HG02759 (cell line): Measurements from ENCODE around the gene DGCR8.

ENCODE experiments used
- ATAC-seq: cut with Tn5 transposase; IDR thresholded peaks from one replicate; pipeline ENCODE4 v1.9.1; 2021; ENCODE audit warnings: mild to moderate bottlenecking, moderate library complexity; ENCODE audit not compliant: unreplicated experiment

The DGCR8 gene

GRCh38 chr22:20089226-20089976 lies 9.4 kb downstream of the DGCR8 start:
- no peak for ATAC-seq

- ATAC-seq: no peak
These were observed 10.1 kb downstream of the DGCR8 start for GRCh38 chr22:20089977-20090729.

- ATAC-seq: no peak
These were observed 10.7 kb downstream of the DGCR8 start for GRCh38 chr22:20090730-20091240.

- ATAC-seq: no peak
These were observed 11.8 kb downstream of the DGCR8 start for GRCh38 chr22:20091690-20092476.

GRCh38 chr22:20092477-20092854 lies 12.4 kb downstream of the DGCR8 start:
- ATAC-seq: no peak

GRCh38 chr22:20093418-20094196 lies 13.6 kb downstream of the DGCR8 start:
- no peak for ATAC-seq

GRCh38 chr22:20094197-20094807 lies 14.3 kb downstream of the DGCR8 start:
- no peak for ATAC-seq

- no peak for ATAC-seq
These were observed 15.5 kb downstream of the DGCR8 start for GRCh38 chr22:20095521-20095920.

GRCh38 chr22:20096574-20097420 lies 16.8 kb downstream of the DGCR8 start:
- ATAC-seq: no peak

- ATAC-seq: no peak
These were observed 19.2 kb downstream of the DGCR8 start for GRCh38 chr22:20099099-20099711.

- no peak for ATAC-seq
These were observed 21.6 kb downstream of the DGCR8 start for GRCh38 chr22:20101638-20102037.

GRCh38 chr22:20102203-20102780 lies 22.3 kb downstream of the DGCR8 start:
- no peak for ATAC-seq

- ATAC-seq: no peak
These were observed 25.6 kb downstream of the DGCR8 start for GRCh38 chr22:20105456-20106204.

- ATAC-seq: no peak
These were observed 26.3 kb downstream of the DGCR8 start for GRCh38 chr22:20106205-20106848.

GRCh38 chr22:20106849-20107237 lies 26.8 kb downstream of the DGCR8 start:
- ATAC-seq: no peak

GRCh38 chr22:20107471-20107901 lies 27.4 kb downstream of the DGCR8 start:
- ATAC-seq: no peak
